Neural progenitor cell (in vitro differentiated cells): ENCODE measurements around the gene NEU2.

Experiments
- CTCF ChIP-seq: fragments of 200-600 bp; sonication (generic); IDR thresholded peaks from 2 replicates; pipeline ENCODE4 v1.5.1; 2017; ENCODE audit warnings: antibody characterized with exemption, mild to moderate bottlenecking
- EZH2 ChIP-seq: fragments of 200-600 bp; sonication (generic); IDR thresholded peaks from 2 replicates; pipeline ENCODE4 v1.6.1; 2017; ENCODE audit warnings: antibody characterized with exemption, mild to moderate bottlenecking, moderate library complexity

GRCh38 chr2:233068762-233069418 lies 36.4 kb downstream of the NEU2 start:
- TF ChIP-seq CTCF (no peak), EZH2 (no peak)
